SKM-1 (cell line): Measurements from ENCODE around the gene DMD.

Experiments
- DNase-seq: peaks from one replicate; lab custom pipeline; 2025; ENCODE audit not compliant: unreplicated experiment; lab: John Stamatoyannopoulos, UW

DMD gene

DNA sequence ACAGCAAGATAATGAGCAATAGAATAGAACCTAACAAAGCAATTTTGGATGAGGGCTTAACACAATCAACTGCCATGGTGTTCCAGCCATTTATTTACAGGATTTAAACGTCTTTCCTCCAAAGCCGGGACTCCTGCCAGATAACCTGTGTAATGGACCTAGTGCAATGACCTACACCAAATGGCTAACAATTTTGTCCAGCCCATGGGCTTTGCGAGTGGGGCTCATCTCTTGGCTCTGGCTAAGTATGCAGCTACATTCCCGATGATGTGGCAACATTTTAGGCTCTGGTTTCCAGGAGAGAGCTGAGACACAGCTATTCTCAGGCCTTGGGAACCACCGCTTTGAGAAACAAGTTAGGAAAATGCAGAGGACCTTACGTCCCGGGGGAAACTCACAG, 1317.2 kb downstream of the DMD start:
- no peak for DNase-seq

GRCh38 chrX:31893525-31893924, 1317.8 kb downstream of the DMD start:
- no peak for DNase-seq

DNA sequence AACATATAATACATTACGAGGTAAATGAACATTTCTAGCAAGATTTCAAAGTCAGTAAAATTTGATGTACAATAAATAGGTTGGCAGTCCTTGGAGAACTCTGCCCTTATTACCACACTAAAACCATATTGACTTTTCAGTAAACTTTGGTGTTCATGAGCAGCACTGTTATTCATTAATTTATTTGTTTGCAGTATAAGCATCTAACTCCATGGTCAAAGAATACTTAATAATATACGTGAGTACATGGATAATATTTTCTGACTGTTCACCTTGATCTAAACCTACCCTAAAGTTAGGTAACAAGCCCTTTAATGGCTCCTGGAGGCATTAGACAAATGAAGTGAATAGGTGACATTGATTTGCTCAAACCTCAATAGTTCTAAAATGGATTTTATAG, 1322.3 kb downstream of the DMD start:
- DNase-seq, result no peak

DNA sequence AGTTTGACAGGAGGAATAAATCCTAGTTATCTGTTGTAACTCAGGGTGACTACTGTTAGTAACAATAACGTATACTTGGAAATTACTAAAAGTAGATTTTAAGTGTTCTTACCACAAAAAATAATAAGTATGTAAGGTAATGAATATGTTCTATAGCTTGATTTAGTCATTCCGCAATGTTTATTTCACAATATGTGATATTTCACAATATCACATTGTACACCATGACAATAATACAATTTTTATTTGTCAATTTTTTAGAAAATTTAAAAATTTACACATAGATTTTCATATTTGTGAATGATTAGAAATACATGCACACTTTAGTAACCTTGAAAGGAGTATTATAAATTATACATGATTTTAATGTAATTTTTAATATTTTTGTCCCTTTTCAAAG, 1326.8 kb downstream of the DMD start:
- no peak for DNase-seq

GRCh38 chrX:31872007-31872406, 1339.3 kb downstream of the DMD start:
- no peak for DNase-seq

- no peak for DNase-seq
Measured at GRCh38 chrX:31870267-31870666, 1341.1 kb downstream of the DMD start.

GRCh38 chrX:31860686-31861085, 1350.7 kb downstream of the DMD start:
- no peak for DNase-seq

GRCh38 chrX:31858915-31859314, 1352.4 kb downstream of the DMD start:
- DNase-seq, result no peak

GRCh38 chrX:31854716-31855115, 1356.6 kb downstream of the DMD start:
- no peak for DNase-seq

- no peak for DNase-seq
Measured at GRCh38 chrX:31851761-31852160, 1359.6 kb downstream of the DMD start.

GRCh38 chrX:31847773-31848172, 1363.6 kb downstream of the DMD start:
- DNase-seq, result no peak

DNA sequence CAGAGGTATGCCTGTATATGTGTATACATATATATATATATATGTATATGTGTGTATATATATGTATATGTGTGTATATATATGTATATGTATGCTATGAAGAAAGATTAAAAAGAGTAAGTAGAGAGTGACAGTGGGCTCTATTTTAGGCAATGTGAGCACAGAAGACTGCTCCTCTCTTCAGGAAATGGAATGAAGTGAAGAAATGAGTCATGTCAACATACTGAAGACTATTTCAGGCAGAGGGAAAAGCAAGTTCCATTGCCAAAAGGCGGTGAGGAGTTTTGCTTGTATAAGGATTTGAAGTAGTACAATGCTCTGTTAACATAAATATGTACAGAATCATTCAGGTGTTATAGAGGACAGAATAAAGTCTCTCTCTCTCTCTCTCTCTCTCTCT, 1366.3 kb downstream of the DMD start:
- DNase-seq, result no peak

GRCh38 chrX:31838617-31839016, 1372.7 kb downstream of the DMD start:
- DNase-seq, result no peak

DNA sequence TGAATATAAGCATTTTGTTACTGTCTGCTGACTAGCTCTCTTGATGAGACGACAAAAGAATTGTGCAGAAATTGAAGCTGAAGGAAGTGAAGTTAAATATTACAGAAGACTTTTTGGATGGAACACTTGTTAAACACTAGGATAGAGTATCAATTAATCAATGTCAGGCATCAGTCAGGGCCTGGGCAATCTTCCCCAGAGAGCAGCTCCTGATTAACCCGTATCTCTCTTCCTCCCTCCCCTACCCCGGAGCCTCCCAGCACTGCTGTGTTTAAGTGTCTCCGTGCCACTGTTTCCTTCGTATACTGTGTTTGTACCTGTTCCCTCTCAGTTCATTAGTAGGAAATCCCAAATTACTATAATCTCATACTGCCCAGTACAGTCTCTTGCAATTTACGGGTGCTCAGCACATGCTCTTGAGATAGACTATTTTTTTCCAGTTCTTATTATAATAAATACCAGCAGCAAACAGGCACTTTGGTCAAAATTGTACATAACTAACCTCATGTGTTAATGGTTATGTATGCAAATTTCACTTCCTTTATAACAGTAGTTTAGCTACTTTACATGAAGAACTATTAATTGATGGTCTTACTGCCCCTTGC, 1373.8 kb downstream of the DMD start:
- DNase-seq, result no peak

DNA sequence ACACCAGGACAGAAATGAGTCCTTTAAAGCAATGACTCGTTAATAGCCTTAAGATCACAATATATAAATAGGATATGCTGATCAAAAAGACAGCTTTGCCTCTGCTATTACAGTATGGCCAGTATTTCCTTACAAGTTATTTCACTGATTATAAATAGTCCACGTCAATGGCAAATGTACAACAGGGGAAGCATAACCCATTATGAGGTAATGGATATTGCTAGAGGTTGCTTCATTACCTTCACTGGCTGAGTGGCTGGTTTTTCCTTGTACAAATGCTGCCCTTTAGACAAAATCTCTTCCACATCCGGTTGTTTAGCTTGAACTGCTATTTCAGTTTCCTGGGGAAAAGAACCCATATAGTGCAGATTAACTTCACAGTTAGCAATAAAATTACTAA, 1374.9 kb downstream of the DMD start:
- DNase-seq, result no peak

- DNase-seq, result no peak
Measured at GRCh38 chrX:31832263-31832662, 1379.1 kb downstream of the DMD start.

DNA sequence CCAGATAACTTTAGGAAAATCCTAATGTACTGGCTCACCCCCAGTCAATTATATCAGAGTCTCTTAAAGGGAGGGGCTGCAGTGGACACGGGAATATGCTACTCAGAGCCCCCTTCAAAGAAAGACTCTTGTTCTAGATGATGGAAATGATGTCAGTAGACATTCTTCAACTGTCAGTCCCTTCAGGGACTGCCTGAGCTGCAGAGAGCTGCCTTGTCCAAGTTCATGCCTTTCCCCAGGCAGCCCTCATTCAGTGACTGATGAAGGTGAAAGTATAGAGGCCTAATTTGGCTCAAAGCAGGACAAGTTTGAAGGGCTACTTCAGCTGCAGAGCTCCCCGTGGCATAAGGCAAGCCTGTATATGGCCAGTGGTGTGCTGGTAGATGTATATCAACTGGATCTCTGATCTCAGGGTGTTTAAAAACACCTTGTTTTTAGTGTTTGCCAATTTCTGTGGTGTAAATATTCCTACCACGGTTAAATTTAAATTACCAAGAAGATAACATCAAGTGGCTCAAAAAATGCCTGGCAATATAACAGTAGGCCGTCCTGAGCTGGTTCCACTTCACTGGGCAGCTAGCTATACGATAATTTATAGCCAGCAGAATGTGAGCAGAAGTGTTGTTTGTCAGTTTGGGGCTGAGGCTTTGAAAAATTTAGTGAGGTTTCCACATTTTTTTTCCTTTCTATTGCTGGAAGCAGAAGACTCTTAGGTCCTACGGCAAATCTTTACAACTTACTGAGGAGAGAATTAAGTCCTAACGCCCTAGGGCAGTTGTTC, 1390.7 kb downstream of the DMD start:
- no peak for DNase-seq

DNA sequence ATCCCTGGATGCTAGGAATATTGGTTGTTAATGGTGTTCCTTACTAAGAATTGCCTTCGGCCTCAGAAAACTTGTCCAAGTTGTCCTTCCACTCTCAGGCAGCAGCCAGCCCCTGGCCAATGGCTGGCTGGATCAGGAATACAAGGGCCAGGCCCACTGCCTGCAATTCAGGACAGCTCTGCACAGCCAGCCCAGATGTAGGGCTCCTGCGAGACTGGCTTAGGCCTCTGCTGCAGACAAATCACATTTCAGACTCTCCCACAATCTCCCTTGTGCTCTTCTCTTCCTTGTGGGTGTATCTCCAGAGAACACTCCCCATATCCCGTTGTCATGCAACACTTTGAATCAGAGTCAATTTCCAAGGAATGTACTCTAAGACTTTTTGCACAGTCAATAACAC, 1391.9 kb downstream of the DMD start:
- no peak for DNase-seq

- DNase-seq, result no peak
Measured at GRCh38 chrX:31811106-31811505, 1400.2 kb downstream of the DMD start.

- DNase-seq, result no peak
Measured at GRCh38 chrX:31808357-31808756, 1403.0 kb downstream of the DMD start.

- DNase-seq, result no peak
Measured at GRCh38 chrX:31807165-31807564, 1404.2 kb downstream of the DMD start.

- DNase-seq, result no peak
Measured at GRCh38 chrX:31805781-31806180, 1405.6 kb downstream of the DMD start.

- DNase-seq, result no peak
Measured at GRCh38 chrX:31800219-31800618, 1411.1 kb downstream of the DMD start.
